IMR-90 (cell line): ENCODE data around the gene ABHD17A. TPM values are rescaled to one million over a fixed set of nuclear protein-coding genes. Genes with fewer than 3 reads are reported as not detected.

ENCODE experiments used
- ATAC-seq: fragments of 200-7000 bp; cut with Tn5 transposase; 2 replicates; pipeline ENCODE4 v1.9.1; 2020; ENCODE audit warnings: low read depth, mild to moderate bottlenecking, moderate library complexity
- BruUV-seq: library from RNA; stranded (reverse); fragments of 400-500 nt; replicated peaks from 2 replicates; lab custom pipeline; 2021; lab: Mats Ljungman, UMichigan
- CTCF ChIA-PET: fragments of 300-600 bp; formaldehyde crosslinking; extraction: SDS; loops from one replicate; lab custom pipeline; 2021; ENCODE audit warnings: antibody characterized with exemption; lab: Yijun Ruan, JAX
- POLR2A ChIA-PET: fragments of 300-600 bp; sonication (Branson Sonifier 250); formaldehyde crosslinking; loops from one replicate; lab custom pipeline; 2022; ENCODE audit warnings: antibody characterized with exemption; ENCODE audit not compliant: unreplicated experiment; lab: Charles Lee
- DNase-seq: peaks from one replicate; pipeline ENCODE4 v3.0.0; 2013
- H2AFZ ChIP-seq: replicated peaks from 2 replicates; pipeline ENCODE3; 2013; ENCODE audit warnings: low read length, mild to moderate bottlenecking; ENCODE audit not compliant: poor library complexity
- H2AK5ac ChIP-seq: 2 replicates; pipeline ENCODE4 v1.6.1; 2013; ENCODE audit warnings: low read depth, low read length, inconsistent platforms
- H2AK9ac ChIP-seq: replicated peaks from 2 replicates; pipeline ENCODE3; 2013; ENCODE audit warnings: mild to moderate bottlenecking, low read depth, low read length, moderate library complexity; ENCODE audit not compliant: poor library complexity
- H2BK120ac ChIP-seq: 2 replicates; pipeline ENCODE4 v1.6.1; 2013; ENCODE audit warnings: low read depth, low read length, inconsistent platforms
- H2BK15ac ChIP-seq: 3 replicates; pipeline ENCODE4 v1.6.1; 2013; ENCODE audit warnings: low read depth, low read length, inconsistent platforms
- H2BK20ac ChIP-seq: 2 replicates; pipeline ENCODE4 v1.6.1; 2013; ENCODE audit warnings: low read depth, mild to moderate bottlenecking, inconsistent platforms, low read length, moderate library complexity
- H2BK5ac ChIP-seq: 2 replicates; pipeline ENCODE4 v1.6.1; 2013; ENCODE audit warnings: mild to moderate bottlenecking, low read depth, low read length, inconsistent platforms; ENCODE audit not compliant: poor library complexity, severe bottlenecking
- H3K14ac ChIP-seq: replicated peaks from 2 replicates; pipeline ENCODE4 v1.6.1; 2013; ENCODE audit warnings: low read depth, low read length, inconsistent platforms
- H3K18ac ChIP-seq: 2 replicates; pipeline ENCODE4 v1.6.1; 2013; ENCODE audit warnings: low read depth, low read length, control low read depth
- H3K23ac ChIP-seq: 2 replicates; pipeline ENCODE4 v1.6.1; 2013; ENCODE audit warnings: low read depth, low read length, inconsistent platforms
- H3K27ac ChIP-seq: 2 replicates; pipeline ENCODE4 v1.5.1; 2013; ENCODE audit warnings: mild to moderate bottlenecking, control low read depth, low read length; ENCODE audit not compliant: insufficient read depth
- H3K27me3 ChIP-seq: 2 replicates; pipeline ENCODE4 v1.6.1; 2013; ENCODE audit warnings: low read length; ENCODE audit not compliant: control insufficient read depth, insufficient read depth
- H3K36me3 ChIP-seq: 2 replicates; pipeline ENCODE4 v1.6.1; 2013; ENCODE audit warnings: low read length, mixed read lengths; ENCODE audit not compliant: control insufficient read depth, insufficient read depth
- H3K4ac ChIP-seq: 2 replicates; pipeline ENCODE4 v1.6.1; 2013; ENCODE audit warnings: low read depth, low read length, inconsistent platforms
- H3K4me1 ChIP-seq: 2 replicates; pipeline ENCODE4 v1.6.1; 2013; ENCODE audit warnings: low read length, mixed read lengths; ENCODE audit not compliant: control insufficient read depth, insufficient read depth
- H3K4me2 ChIP-seq: 2 replicates; pipeline ENCODE4 v1.6.1; 2013; ENCODE audit warnings: low read depth, mild to moderate bottlenecking, control low read depth, low read length, moderate library complexity
- H3K4me3 ChIP-seq: 2 replicates; pipeline ENCODE4 v1.5.1; 2013; ENCODE audit warnings: low read depth, mild to moderate bottlenecking, control low read depth, low read length, moderate library complexity; ENCODE audit not compliant: insufficient read depth
- H3K56ac ChIP-seq: 2 replicates; pipeline ENCODE4 v1.6.1; 2013; ENCODE audit warnings: low read length, inconsistent platforms; ENCODE audit not compliant: insufficient read depth; ENCODE audit errors: extremely low read depth
- H3K79me1 ChIP-seq, 2 experiments: 2 replicates each; pipeline ENCODE4 v1.6.1; 2013; ENCODE audit warnings: low read length in 2 of 2, inconsistent platforms in 1 of 2, low read depth in 1 of 2
- H3K9ac ChIP-seq: 2 replicates; pipeline ENCODE4 v1.6.1; 2013; ENCODE audit warnings: low read depth, low read length, control low read depth
- H3K9me1 ChIP-seq: 2 replicates; pipeline ENCODE4 v1.6.1; 2013; ENCODE audit warnings: low read length, inconsistent platforms; ENCODE audit not compliant: insufficient read depth
- H3K9me3 ChIP-seq: 2 replicates; pipeline ENCODE4 v1.6.1; 2013; ENCODE audit warnings: low read length; ENCODE audit not compliant: control insufficient read depth, insufficient read depth
- H4K20me1 ChIP-seq: 2 replicates; pipeline ENCODE4 v1.6.1; 2013; ENCODE audit warnings: low read length, inconsistent platforms; ENCODE audit not compliant: insufficient read depth
- H4K5ac ChIP-seq: 2 replicates; pipeline ENCODE4 v1.6.1; 2013; ENCODE audit warnings: mild to moderate bottlenecking, low read depth, low read length, control low read depth
- H4K8ac ChIP-seq, 2 experiments: 2 replicates each; pipeline ENCODE4 v1.6.1; 2013; ENCODE audit warnings: low read depth in 2 of 2, low read length in 2 of 2, control low read depth in 1 of 2, inconsistent platforms in 1 of 2
- H4K91ac ChIP-seq: 2 replicates; pipeline ENCODE4 v1.6.1; 2013; ENCODE audit warnings: low read depth, low read length, inconsistent platforms; ENCODE audit not compliant: insufficient read depth
- BHLHE40 ChIP-seq: fragments of 150-350 bp; IDR thresholded peaks from 2 replicates; pipeline ENCODE4 v1.6.1; 2016; ENCODE audit warnings: mild to moderate bottlenecking, low read depth, low read length
- CEBPB ChIP-seq: IDR thresholded peaks from 2 replicates; pipeline ENCODE4 v1.6.1; 2012; ENCODE audit warnings: low read depth, low read length, improper control_type of control experiment
- CHD1 ChIP-seq: IDR thresholded peaks from 2 replicates; pipeline ENCODE4 v1.6.1; 2012; ENCODE audit warnings: low read depth, low read length, improper control_type of control experiment
- CTCF ChIP-seq: conservative IDR thresholded peaks from 2 replicates; pipeline ENCODE4 v1.5.1; 2012; ENCODE audit warnings: mild to moderate bottlenecking, low read depth, low read length, improper control_type of control experiment
- ELK1 ChIP-seq: fragments of 150-350 bp; IDR thresholded peaks from 2 replicates; pipeline ENCODE4 v1.6.1; 2016; ENCODE audit warnings: low read depth, mild to moderate bottlenecking, low read length, moderate library complexity, borderline replicate concordance
- FOS ChIP-seq: fragments of 150-350 bp; IDR thresholded peaks from 2 replicates; pipeline ENCODE4 v1.6.1; 2016; ENCODE audit warnings: low read depth, low read length
- MAFK ChIP-seq: IDR thresholded peaks from 2 replicates; pipeline ENCODE4 v1.6.1; 2012; ENCODE audit warnings: low read depth, low read length, improper control_type of control experiment
- MAZ ChIP-seq: IDR thresholded peaks from 2 replicates; pipeline ENCODE4 v1.6.1; 2012; ENCODE audit warnings: low read depth, mild to moderate bottlenecking, low read length, improper control_type of control experiment, moderate library complexity, borderline replicate concordance
- MXI1 ChIP-seq: IDR thresholded peaks from 2 replicates; pipeline ENCODE4 v1.6.1; 2012; ENCODE audit warnings: low read depth, mild to moderate bottlenecking, low read length, moderate library complexity, borderline replicate concordance
- RAD21 ChIP-seq: IDR thresholded peaks from 2 replicates; pipeline ENCODE4 v1.6.1; 2012; ENCODE audit warnings: low read length, improper control_type of control experiment
- RCOR1 ChIP-seq: IDR thresholded peaks from 2 replicates; pipeline ENCODE4 v1.6.1; 2012; ENCODE audit warnings: mild to moderate bottlenecking, low read length, improper control_type of control experiment; ENCODE audit not compliant: insufficient replicate concordance
- SMC3 ChIP-seq: fragments of 150-350 bp; IDR thresholded peaks from 2 replicates; pipeline ENCODE4 v1.6.1; 2016; ENCODE audit warnings: low read depth, mild to moderate bottlenecking, antibody characterized with exemption, low read length, moderate library complexity
- USF2 ChIP-seq: fragments of 150-350 bp; IDR thresholded peaks from 2 replicates; pipeline ENCODE4 v1.6.1; 2017; ENCODE audit warnings: mild to moderate bottlenecking, antibody characterized with exemption, low read length, low read depth
- WGBS, 2 experiments: methylation state at CpG; one replicate each; pipeline versions ENCODE4 v1.1.5 to v1.1.7; 2013; ENCODE audit warnings: missing lambda C conversion rate in 2 of 2; ENCODE audit not compliant: insufficient read length in 1 of 2; ENCODE audit errors: extremely low coverage in 2 of 2; 5-methylcytosine and 5-hydroxymethylcytosine counted together
- dilution Hi-C: fragments of 300-500 bp; cut with HindIII; formaldehyde crosslinking; loops from one replicate; pipeline ENCODE4 v1.14.3; 2018; ENCODE audit warnings: low sequenced_read_pairs; ENCODE audit not compliant: unreplicated experiment
- in situ Hi-C: fragments of 300-500 bp; cut with MboI; formaldehyde crosslinking; loops from 3 replicates; pipeline ENCODE4 v1.14.3; 2019; ENCODE audit warnings: low sequenced_read_pairs, inconsistent platforms, mixed read lengths
- intact Hi-C: fragments of 100-400 bp; cut with micrococcal nuclease; formaldehyde crosslinking; loops from 2 replicates; pipeline ENCODE4 v1.10.0; 2022
- polyA plus RNA-seq, 3 experiments: library from polyadenylated mRNA; depleted of rRNA; stranded (reverse); fragments of >200 nt; gene quantifications; 2 replicates each; pipeline ENCODE4 v1.2.3, GENCODE V29; 2012; ENCODE audit warnings: low replicate concordance in 1 of 3
- total RNA-seq: library from RNA; depleted of rRNA; stranded (reverse); fragments of >200 nt; gene quantifications from 2 replicates; pipeline ENCODE4 v1.2.3, GENCODE V29; 2012

The ABHD17A gene
- total and polyA plus RNA-seq, 2 of the 4 experiments (the other 2 are of a cell fraction): 37.8 to 76.2 TPM

GRCh38 chr19:1828279-1829238, 56.7 kb downstream of the ABHD17A start:
- peaks cover 4% of the 10 kb centered on the region; the same call in 1 of the 2 replicates for H3K4me1 ChIP-seq
- peaks cover 13% of the 10 kb centered on the region; the same call in 1 of the 2 replicates for H3K36me3 ChIP-seq
- no peak overlapping the region for H2BK5ac ChIP-seq
- intact Hi-C loops (no loop called here), in situ Hi-C loops (no loop called here), dilution Hi-C loops (no loop called here)
- ATAC-seq (no peak), DNase-seq (no peak)
- no peak overlapping the region for H3K18ac ChIP-seq
- H3K14ac ChIP-seq: no peak overlapping the region
- 94% methylated on average over 31 of the region's 57 CpGs; no CpG with 5 or more reads in 1 of the 2 experiments for WGBS, 2 experiments
- H2AK5ac ChIP-seq: no peak overlapping the region
- no peaks in the 10 kb centered on the region for H3K27me3 ChIP-seq
- ChIA-PET POLR2A (no interaction called here), CTCF (interaction anchor here (0.7 kb wide), 1 partner anchor 28 kb away, joined by 3 read pairs; no protein-coding TSS in a partner anchor)
- H2BK15ac ChIP-seq: no peak overlapping the region
- H2AFZ ChIP-seq: no peak overlapping the region
- H2BK20ac ChIP-seq: no peak overlapping the region
- TF ChIP-seq MAZ: no peak
- TF ChIP-seq USF2: no peak
- TF ChIP-seq RAD21: no peak
- no peak for TF ChIP-seq FOS
- TF ChIP-seq BHLHE40: no peak
- no peak for TF ChIP-seq CEBPB
- no peak for TF ChIP-seq RCOR1
- no peak for TF ChIP-seq ELK1
- TF ChIP-seq SMC3: no peak
- TF ChIP-seq CHD1: no peak
- no peak for TF ChIP-seq MXI1
- no peak for TF ChIP-seq CTCF
- TF ChIP-seq MAFK: no peak
- BruUV-seq: no TSS peak
- H4K91ac ChIP-seq: no peak overlapping the region
- no peak overlapping the region for H3K23ac ChIP-seq
- no peak overlapping the region for H3K9ac ChIP-seq
- no peak overlapping the region for H3K4me2 ChIP-seq
- H3K9me3 ChIP-seq: no peaks in the 10 kb centered on the region
- H2BK120ac ChIP-seq: no peak overlapping the region
- no peak overlapping the region for H3K56ac ChIP-seq
- H3K4me3 ChIP-seq: no peak overlapping the region
- H3K9me1 ChIP-seq: no peaks in the 10 kb centered on the region
- no peak overlapping the region for H4K8ac ChIP-seq
- no peak overlapping the region for H4K5ac ChIP-seq
- H2AK9ac ChIP-seq: no peak overlapping the region
- peaks cover 45% of the 10 kb centered on the region for H4K20me1 ChIP-seq
- H3K4ac ChIP-seq: no peak overlapping the region
- peaks cover 6 to 50% of the 10 kb centered on the region in 2 experiments for H3K79me1 ChIP-seq
- no peak overlapping the region for H3K27ac ChIP-seq
